Measurements from ENCODE around the gene SLC18A3. TPM values are rescaled to one million over a fixed set of nuclear protein-coding genes. Genes with fewer than 3 reads are reported as not detected.
A peak's percentile ranks its signal among the peaks of the same experiment; 100 is the strongest.

Gene SLC18A3
- total RNA-seq, 1 experiment from 2014 or later: 0.13 TPM

DNA sequence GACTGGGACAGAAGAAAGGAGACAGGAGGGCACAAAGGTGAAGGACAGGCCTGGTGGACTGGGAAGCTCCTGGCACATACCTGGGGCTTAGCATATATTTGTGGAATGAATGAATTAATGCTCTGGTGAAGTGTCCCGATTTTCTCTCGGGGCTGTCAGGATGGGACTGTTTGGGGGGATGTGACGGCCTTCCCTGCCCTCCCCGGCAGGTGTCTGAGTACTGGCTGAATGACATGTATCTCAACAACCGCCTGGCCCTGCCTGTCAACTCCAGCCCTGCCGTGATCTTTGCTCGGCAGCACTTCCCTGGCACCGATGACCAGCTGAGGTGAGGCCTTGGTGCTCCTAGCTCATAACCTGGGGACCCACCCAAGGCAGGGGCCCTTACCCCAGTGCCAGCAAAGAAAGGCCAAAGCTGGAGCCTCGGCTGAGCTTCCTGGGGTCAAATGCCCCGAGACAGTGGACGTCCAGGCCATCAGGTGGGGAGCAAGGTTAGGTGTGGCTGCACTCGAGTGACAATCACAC is 10.2 kb downstream of the SLC18A3 start:
- no peaks in the 10 kb centered on the region for H3K36me3 Mint-ChIP-seq
- peaks cover 66% of the 10 kb centered on the region for H3K27me3 Mint-ChIP-seq (ENCODE audit: low read depth)
- no peak overlapping the region for H3K27ac Mint-ChIP-seq
- no peaks in the 10 kb centered on the region for H3K9me3 Mint-ChIP-seq
- DNase-seq (ENCODE audit: low spot score): peak; percentile 2
- ATAC-seq: no peak
- TF ChIP-seq ELF4 (CRISPR knock-in tag; IDR thresholded peaks at IDR 0.05; ENCODE audit: low read depth): no peak
- TF ChIP-seq CBFB (CRISPR knock-in tag; IDR thresholded peaks at IDR 0.05; ENCODE audit: low read depth): no peak
- no peak for TF ChIP-seq ZNF396 (CRISPR knock-in tag; IDR thresholded peaks at IDR 0.05; ENCODE audit: borderline replicate concordance)
- TF ChIP-seq, protein P1, sequence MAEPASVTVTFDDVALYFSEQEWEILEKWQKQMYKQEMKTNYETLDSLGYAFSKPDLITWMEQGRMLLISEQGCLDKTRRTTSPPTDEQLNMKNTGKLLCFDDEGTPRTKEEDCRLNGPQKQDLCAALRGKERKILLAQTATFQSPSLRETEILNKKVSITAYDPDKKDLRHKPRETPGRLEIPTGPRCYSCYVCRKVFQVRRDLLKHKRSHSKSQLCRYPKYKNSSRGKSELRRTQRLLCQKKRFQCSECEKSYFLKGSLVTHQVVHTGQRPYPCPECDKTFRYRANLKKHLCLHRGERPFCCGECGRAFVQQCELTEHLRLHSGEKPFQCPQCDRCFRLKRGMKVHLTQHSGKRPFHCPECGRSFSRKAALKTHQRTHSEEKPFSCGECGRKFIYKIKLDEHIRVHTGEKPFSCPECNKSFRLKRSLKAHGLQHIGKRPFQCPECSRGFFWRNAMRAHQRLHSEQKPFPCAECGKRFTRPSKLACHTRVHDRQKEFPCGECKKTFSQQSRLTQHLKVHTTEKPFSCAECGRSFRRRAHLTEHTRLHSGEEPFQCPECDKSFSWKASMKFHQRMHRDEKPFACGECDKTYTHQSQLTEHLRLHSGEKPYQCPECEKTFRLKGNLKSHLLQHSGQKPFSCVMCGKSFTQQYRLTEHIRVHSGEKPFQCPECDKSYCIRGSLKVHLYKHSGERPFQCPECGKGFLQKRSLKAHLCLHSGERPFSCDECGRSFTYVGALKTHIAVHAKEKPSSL (CRISPR knock-in tag; conservative IDR thresholded peaks at IDR 0.05): no peak
- no peak for TF ChIP-seq NR2C2 (CRISPR knock-in tag; IDR thresholded peaks at IDR 0.05)
- TF ChIP-seq, protein P2, sequence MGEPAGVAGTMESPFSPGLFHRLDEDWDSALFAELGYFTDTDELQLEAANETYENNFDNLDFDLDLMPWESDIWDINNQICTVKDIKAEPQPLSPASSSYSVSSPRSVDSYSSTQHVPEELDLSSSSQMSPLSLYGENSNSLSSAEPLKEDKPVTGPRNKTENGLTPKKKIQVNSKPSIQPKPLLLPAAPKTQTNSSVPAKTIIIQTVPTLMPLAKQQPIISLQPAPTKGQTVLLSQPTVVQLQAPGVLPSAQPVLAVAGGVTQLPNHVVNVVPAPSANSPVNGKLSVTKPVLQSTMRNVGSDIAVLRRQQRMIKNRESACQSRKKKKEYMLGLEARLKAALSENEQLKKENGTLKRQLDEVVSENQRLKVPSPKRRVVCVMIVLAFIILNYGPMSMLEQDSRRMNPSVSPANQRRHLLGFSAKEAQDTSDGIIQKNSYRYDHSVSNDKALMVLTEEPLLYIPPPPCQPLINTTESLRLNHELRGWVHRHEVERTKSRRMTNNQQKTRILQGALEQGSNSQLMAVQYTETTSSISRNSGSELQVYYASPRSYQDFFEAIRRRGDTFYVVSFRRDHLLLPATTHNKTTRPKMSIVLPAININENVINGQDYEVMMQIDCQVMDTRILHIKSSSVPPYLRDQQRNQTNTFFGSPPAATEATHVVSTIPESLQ (CRISPR knock-in tag; IDR thresholded peaks at IDR 0.05): no peak
- TF ChIP-seq MXD4 (CRISPR knock-in tag; IDR thresholded peaks at IDR 0.05; ENCODE audit: borderline replicate concordance): no peak
- TF ChIP-seq ATF1 (CRISPR knock-in tag; IDR thresholded peaks at IDR 0.05): no peak
- TF ChIP-seq, protein P3, sequence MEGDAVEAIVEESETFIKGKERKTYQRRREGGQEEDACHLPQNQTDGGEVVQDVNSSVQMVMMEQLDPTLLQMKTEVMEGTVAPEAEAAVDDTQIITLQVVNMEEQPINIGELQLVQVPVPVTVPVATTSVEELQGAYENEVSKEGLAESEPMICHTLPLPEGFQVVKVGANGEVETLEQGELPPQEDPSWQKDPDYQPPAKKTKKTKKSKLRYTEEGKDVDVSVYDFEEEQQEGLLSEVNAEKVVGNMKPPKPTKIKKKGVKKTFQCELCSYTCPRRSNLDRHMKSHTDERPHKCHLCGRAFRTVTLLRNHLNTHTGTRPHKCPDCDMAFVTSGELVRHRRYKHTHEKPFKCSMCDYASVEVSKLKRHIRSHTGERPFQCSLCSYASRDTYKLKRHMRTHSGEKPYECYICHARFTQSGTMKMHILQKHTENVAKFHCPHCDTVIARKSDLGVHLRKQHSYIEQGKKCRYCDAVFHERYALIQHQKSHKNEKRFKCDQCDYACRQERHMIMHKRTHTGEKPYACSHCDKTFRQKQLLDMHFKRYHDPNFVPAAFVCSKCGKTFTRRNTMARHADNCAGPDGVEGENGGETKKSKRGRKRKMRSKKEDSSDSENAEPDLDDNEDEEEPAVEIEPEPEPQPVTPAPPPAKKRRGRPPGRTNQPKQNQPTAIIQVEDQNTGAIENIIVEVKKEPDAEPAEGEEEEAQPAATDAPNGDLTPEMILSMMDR (IDR thresholded peaks at IDR 0.05): no peak
- TF ChIP-seq IRF2 (CRISPR knock-in tag; IDR thresholded peaks at IDR 0.05; ENCODE audit: borderline replicate concordance, low read depth): no peak
- H3K4me1 Mint-ChIP-seq: peaks cover 3% of the 10 kb centered on the region; the same call in 1 of the 2 replicates
- no peak overlapping the region for H3K4me3 Mint-ChIP-seq
- CTCF ChIA-PET: interaction anchor here (1.6 kb wide), 1 partner anchor 27 kb away, joined by 8 read pairs; no protein-coding TSS in a partner anchor
- POLR2A ChIA-PET: no interaction called here

DNA sequence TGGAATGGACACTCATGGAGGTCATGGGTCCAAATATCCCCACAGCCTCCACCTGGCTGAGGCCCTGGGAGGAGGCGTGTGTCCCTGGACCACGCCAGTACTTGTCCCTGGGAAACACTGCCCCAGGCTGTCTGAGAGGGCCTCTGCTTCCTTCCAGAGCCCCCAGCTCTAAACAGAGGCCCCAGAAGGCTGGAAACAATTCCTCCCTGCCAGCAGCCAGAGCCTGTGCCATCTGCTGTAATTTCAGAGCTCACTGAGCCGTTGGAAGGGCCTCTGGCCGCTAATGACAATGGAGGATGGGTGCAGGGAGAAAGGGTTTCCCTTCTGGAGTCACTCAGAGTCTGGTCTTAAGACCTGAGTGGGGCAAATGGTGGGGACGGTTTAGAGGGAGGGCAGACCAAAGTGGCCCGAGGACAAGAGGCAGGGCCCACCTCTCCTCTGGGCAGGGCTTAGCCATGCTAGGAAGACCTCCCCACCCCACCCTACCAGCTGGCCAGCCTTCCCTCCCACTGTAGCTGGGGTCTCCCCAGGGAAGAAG is 10.8 kb downstream of the SLC18A3 start:
- Mint-ChIP-seq H3K27me3 (ENCODE audit: low read depth) (peaks cover 61% of the 10 kb centered on the region), H3K9me3 (no peaks in the 10 kb centered on the region), H3K4me1 (peaks cover 3% of the 10 kb centered on the region; the same call in 1 of the 2 replicates), H3K27ac (no peak overlapping the region), H3K36me3 (no peaks in the 10 kb centered on the region), H3K4me3 (no peak overlapping the region)
- CTCF ChIA-PET: interaction anchor here (1.6 kb wide), 1 partner anchor 28 kb away, joined by 8 read pairs; no protein-coding TSS in a partner anchor
- POLR2A ChIA-PET: no interaction called here
- ATAC-seq (no peak), DNase-seq (ENCODE audit: low spot score) (peak; percentile 5)
- no peak for TF ChIP-seq ZNF671 (CRISPR knock-in tag; IDR thresholded peaks at IDR 0.05)
- TF ChIP-seq, protein P4, sequence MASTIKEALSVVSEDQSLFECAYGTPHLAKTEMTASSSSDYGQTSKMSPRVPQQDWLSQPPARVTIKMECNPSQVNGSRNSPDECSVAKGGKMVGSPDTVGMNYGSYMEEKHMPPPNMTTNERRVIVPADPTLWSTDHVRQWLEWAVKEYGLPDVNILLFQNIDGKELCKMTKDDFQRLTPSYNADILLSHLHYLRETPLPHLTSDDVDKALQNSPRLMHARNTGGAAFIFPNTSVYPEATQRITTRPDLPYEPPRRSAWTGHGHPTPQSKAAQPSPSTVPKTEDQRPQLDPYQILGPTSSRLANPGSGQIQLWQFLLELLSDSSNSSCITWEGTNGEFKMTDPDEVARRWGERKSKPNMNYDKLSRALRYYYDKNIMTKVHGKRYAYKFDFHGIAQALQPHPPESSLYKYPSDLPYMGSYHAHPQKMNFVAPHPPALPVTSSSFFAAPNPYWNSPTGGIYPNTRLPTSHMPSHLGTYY (CRISPR knock-in tag; IDR thresholded peaks at IDR 0.05): no peak
- no peak for TF ChIP-seq ETV6 (CRISPR knock-in tag; IDR thresholded peaks at IDR 0.05)
- no peak for TF ChIP-seq GTF2I (CRISPR knock-in tag; conservative IDR thresholded peaks at IDR 0.05)
- TF ChIP-seq, protein P2 (CRISPR knock-in tag; IDR thresholded peaks at IDR 0.05): no peak
- no peak for TF ChIP-seq IRF2 (CRISPR knock-in tag; IDR thresholded peaks at IDR 0.05; ENCODE audit: borderline replicate concordance, low read depth)
- TF ChIP-seq HMGXB4 (CRISPR knock-in tag; IDR thresholded peaks at IDR 0.05): no peak
- TF ChIP-seq, protein P5, sequence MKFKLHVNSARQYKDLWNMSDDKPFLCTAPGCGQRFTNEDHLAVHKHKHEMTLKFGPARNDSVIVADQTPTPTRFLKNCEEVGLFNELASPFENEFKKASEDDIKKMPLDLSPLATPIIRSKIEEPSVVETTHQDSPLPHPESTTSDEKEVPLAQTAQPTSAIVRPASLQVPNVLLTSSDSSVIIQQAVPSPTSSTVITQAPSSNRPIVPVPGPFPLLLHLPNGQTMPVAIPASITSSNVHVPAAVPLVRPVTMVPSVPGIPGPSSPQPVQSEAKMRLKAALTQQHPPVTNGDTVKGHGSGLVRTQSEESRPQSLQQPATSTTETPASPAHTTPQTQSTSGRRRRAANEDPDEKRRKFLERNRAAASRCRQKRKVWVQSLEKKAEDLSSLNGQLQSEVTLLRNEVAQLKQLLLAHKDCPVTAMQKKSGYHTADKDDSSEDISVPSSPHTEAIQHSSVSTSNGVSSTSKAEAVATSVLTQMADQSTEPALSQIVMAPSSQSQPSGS (CRISPR knock-in tag; IDR thresholded peaks at IDR 0.05; ENCODE audit: borderline replicate concordance, low read depth): no peak
- no peak for TF ChIP-seq ATF1 (CRISPR knock-in tag; IDR thresholded peaks at IDR 0.05)
- TF ChIP-seq, protein P6, sequence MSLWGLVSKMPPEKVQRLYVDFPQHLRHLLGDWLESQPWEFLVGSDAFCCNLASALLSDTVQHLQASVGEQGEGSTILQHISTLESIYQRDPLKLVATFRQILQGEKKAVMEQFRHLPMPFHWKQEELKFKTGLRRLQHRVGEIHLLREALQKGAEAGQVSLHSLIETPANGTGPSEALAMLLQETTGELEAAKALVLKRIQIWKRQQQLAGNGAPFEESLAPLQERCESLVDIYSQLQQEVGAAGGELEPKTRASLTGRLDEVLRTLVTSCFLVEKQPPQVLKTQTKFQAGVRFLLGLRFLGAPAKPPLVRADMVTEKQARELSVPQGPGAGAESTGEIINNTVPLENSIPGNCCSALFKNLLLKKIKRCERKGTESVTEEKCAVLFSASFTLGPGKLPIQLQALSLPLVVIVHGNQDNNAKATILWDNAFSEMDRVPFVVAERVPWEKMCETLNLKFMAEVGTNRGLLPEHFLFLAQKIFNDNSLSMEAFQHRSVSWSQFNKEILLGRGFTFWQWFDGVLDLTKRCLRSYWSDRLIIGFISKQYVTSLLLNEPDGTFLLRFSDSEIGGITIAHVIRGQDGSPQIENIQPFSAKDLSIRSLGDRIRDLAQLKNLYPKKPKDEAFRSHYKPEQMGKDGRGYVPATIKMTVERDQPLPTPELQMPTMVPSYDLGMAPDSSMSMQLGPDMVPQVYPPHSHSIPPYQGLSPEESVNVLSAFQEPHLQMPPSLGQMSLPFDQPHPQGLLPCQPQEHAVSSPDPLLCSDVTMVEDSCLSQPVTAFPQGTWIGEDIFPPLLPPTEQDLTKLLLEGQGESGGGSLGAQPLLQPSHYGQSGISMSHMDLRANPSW (CRISPR knock-in tag; conservative IDR thresholded peaks at IDR 0.05; ENCODE audit: low read depth): no peak

Data from WTC11 (cell line).